Measurements from ENCODE around the gene GARIN1A.
"Not testable (repeated sequence)": the region's sequence is repeated elsewhere in the genome, so short reads cannot be mapped to it uniquely, and the experiment has no call there.

DNA sequence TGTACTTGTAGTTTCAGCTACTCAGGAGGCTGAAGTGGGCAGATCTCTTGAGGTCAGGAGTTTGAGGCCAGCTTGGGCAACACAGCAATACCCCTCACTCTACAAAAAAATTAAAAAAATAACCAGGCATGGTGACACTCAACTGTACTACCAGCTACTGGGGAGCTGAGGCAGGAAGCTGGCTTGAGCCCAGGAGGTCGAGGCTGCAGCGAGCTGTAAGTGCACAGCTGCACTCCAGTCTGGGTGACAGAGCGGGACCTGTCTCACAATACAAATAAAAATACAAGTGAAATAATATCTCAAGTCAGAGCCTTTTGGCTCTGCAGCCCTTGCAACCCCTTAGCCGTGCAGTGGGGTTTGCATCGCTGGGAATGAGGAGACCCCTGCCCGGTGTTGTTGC lies 25.2 kb upstream of the GARIN1A start:
- TF ChIP-seq FOXA1 (IDR thresholded peaks at IDR 0.05); TARDBP (IDR thresholded peaks at IDR 0.05); LEF1 (IDR thresholded peaks at IDR 0.05; ENCODE audit: borderline replicate concordance); ARNT (IDR thresholded peaks at IDR 0.05); FOXM1 (IDR thresholded peaks at IDR 0.05; ENCODE audit: borderline replicate concordance); SUZ12 (IDR thresholded peaks at IDR 0.05); HDGF (IDR thresholded peaks at IDR 0.05; ENCODE audit: borderline replicate concordance); BHLHE40 (IDR thresholded peaks at IDR 0.05; ENCODE audit: borderline replicate concordance); SP1 (IDR thresholded peaks at IDR 0.05): not testable (repeated sequence)
